ENCODE results near the gene TRIM4.
"Not testable (repeated sequence)": the region's sequence is repeated elsewhere in the genome, so short reads cannot be mapped to it uniquely, and the experiment has no call there.

TRIM4 gene

DNA sequence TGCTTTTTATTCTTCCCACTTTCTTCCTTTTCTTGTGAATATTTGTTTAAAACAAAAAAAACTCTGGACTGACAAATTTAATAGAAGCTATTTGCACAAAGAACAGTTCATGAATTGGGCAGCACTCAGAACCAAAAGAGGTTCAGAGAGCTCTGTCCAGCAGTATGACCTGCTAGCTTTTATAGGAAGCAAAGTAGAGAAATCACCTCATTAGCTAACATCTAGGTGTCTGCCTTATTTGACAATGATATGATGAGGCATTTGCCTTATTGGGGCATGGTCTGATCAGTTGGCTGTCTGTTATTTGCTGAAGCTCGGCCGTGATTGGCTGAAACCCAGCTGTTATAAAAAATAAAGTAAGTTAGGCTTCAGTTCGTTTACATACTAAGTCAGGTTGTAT is 819 bp upstream of the TRIM4 start:
- peak; percentile 6 for DNase-seq

DNA sequence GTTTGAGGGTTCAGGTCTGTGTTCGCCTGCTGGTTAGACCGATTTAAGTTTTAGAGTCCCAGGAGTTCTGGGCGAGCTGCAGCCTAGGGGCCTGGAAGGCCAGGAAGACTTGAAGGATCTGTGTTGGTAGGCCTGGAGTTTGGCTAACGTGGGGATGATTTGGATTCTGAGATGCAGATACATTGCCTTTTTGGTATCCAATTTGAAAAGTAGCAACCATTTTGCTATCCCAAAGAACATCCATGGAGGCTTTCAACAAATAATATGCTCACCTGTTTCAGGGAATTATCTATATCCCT is 433 bp upstream of the TRIM4 start:
- DNase-seq = no peak

DNA sequence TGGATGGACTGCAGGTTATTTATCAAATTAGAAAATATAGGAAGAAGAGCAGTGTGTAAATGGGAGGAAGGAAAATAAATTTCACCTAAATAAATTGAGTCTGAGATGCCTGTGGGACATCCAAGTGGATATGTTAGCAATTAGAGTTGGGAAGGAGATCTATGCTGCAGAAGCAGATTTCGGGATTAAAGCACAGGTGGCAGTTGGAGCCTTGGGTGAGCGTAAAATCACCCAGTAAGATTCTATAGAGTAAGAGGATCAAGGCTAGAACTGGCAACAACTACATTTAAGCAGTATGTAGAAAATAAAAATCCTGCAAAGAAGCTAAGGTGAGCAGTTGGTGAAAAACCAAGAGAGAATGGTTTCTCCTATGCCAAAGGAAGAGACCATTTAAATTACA is 8.4 kb downstream of the TRIM4 start:
- no peak for DNase-seq

DNA sequence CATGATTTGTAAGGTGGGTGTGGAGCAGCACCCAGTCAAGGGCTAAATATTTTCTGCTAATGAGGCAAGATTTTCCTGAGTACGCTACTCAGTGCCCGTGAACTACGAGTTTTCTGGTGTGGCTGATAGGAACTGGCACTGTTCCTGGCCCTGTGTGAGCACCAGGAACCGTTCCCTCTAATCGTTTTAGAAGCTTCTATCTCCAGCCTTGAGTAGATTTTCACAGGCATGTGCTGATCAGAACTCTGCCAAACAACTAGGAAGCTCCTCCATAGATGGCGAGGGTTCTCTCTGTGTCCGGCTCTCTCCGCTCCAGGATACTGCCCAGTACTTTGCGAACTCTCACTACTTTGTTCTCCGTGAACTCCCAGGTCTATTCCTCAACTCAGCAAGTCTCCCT is 17.7 kb downstream of the TRIM4 start:
- DNase-seq = no peak

DNA sequence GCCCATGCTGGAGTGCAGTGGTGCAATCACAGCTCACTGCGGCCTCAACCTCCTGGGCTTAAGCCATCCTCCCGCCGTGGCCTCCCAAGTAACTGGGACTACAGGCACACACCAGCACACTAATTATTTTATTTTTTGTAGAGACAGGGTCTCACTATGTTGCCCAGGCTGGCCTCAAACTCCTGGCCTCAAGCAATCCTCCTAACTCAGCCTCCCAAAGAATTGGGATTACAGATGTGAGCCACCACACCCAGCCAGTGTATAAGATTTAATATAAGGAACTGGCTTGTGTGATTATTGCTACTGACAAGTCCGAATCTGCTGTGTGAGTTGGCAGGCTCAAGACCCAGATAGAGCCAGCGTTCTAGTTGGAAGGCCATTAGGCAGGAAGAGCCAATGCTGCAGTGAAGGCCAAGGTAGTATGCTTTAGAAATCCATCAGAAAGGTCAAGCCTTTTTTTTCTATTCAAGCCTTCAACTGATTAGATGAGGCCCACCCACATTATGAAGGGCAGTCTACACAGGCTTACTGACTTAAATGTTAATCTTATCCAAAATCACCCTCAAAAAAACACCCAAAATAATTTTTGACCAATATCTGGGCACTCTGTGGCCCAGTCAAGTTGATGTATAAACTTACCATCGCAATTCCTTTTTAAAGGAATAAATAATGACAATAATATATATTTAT is 19.4 kb downstream of the TRIM4 start:
- DNase-seq = no peak

DNA sequence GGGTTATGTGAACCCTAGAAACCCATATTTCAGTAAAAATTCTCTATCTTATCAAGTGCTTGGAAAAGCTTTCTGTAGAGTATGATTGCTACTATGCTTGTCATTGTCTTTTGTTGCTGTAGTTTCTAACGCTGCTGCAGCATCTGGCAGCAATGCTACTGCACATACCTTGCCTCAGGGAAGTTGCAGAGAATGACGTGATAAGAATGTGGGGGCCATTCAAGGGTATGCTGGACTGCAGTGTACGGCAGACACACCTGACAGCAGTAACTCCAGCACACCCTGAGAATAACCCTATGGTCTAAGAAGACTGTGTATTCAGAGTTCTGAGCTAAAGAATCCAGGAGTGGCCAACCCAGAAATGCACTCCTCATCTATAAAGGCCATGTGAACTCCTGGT is 20.5 kb downstream of the TRIM4 start:
- no peak for DNase-seq

DNA sequence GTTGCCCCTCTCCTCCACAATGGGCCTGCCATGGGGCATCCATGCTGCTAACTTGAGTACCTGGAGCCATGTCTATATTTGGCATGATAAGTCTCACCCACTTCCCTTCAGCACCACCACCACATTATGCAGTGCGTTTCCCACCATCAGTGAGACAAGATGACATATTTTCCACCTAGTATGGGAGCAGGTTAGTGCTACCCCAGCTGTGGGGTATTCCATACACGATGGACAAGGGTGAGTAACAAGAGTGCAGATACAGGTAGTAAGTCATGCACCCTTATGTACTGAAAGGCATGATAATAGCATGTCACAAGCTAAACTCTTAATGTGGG is 21.3 kb downstream of the TRIM4 start:
- DNase-seq = no peak

DNA sequence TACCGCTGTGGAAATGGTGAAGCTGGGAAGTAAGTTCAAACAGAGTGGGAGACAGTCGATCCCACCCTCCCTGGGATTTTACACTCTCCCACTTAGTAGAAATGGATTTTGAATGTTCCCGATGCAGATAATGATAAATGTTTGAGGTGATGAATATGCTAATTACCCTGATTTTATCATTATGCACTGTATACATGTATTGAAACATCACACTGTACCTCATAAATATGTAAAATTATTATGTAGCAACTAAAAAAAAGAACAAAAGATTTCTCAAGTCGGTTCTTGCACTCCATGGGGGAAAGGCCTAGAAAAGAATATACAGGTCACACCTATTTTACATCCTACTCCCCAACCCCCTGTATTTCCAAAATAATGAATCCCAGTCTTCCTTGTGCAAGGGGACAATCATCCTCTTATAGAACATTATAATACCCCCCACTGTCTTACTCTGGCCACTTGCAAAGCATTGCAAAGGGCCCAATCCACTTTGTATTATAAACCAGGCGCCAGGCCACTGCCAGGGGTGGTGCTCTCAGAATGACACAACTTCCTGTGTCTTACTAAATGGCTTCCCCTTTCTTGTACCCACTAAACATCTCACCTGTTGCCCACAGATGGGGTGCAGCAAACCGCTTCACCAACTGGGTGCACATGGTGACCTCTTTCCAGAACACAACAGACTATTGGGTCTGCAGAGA is 21.9 kb downstream of the TRIM4 start:
- DNase-seq = no peak

DNA sequence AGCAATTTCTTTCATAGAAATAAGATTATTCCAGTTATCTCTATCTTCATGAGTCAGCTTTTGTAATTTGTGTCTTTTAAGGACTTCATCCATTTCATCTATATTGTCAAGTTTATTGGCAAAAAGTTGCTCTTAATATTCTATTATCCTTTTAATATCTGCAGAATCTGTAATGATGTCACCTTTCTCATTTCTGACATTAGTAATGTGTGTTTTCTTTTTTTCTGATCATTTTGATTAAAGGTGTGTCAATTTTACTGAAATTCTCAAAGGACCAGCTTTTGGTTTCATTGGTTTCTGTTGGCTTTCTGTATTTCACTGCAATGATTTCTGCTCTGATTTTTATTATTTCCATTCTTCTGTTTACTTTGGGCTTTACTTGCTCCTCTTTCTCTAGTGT is 24.6 kb downstream of the TRIM4 start:
- DNase-seq = no peak

DNA sequence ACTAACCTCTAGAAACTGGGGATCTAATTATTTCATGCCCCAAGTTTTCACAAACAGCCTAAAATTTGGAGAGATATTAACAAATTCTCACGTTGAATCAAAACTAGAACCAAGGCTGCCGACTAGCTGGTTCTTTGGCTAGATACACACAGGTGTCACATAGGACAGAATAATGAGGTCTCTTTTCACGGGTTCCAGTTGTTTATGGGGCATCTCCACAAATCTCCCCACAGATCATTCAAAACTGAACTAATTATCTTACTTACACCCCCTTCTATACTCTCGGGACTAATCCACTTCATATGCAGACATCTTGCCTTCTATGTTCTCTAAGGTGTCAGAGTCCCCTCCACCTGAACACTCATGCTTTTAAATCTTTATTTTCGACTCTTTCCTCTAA is 26.1 kb downstream of the TRIM4 start:
- DNase-seq = no peak

DNA sequence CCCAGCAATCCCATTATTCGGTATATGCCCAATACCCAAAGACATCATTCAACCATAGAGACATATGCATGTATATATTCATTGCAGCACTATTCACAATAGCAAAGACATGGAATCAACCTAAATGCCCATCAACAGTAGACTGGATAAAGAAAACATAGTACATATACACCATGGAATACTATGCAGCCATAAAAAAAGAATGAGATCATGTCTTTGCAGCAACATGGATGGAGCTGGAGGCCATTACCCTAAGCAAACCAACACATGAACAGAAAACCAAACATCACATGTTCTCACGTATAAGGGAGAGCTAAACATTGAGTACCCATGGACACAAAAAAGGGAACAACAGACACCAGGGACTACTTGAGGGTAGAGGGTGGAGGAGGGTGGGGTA is 29.0 kb downstream of the TRIM4 start:
- DNase-seq = not testable (repeated sequence)

DNA sequence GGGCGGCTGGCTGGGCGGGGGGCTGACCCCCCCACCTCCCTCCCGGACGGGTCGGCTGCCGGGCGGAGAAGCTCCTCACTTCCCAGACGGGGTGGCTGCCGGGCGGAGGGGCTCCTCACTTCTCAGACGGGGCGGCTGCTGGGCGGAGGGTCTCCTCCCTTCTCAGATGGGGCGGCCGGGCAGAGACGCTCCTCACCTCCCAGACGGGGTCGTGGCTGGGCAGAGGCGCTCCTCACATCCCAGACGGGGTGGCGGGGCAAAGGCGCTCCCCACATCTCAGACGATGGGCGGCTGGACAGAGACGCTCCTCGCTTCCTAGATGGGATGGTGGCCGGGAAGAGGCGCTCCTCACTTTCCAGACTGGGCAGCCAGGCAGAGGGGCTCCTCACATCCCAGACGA is 31.0 kb downstream of the TRIM4 start:
- not testable (repeated sequence) for DNase-seq

DNA sequence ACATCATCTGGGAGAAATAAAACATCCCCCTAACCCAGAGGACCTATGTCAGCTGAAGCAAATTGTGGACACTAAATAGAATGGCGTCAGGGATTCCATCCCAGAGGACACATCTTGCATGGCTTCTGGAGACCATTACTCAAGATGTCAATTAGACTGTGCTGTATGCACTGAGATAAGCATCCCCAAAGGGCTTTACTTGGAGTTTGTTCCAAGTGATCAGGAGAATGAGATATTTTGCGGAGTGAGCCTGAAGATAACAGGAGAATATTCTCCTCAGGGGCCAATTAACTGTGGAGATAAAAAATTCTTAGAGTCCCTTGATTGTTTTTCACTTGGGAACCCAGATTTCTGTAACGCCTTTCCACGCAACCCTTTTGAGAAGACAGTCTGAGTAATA is 38.0 kb downstream of the TRIM4 start:
- no peak for DNase-seq

DNA sequence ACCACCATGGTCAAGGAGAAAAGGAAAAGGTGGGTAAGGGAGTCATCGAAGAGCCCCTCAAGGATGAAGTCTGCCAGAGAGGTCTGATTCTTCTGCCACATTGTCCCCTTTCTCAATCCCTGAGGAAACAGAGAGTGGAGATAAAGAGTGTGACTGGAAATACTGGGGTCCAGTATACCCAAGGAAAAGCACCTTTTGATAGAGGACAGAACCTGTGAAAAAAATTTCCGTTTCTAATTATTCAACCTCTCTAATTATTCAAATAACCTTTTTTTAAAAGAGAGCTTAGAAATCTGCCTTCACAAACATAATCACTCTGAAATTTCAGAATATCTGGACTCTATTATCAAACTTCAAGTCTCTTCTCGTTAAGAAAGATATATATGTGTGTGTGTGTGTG is 42.4 kb downstream of the TRIM4 start, which contains the start of gene OR2AE1:
Gene OR2AE1, minus strand, starts transcription at position 101 of the 400 bp plus-strand sequence. Its CDS starts 0 bp downstream, at position 101.
- DNase-seq = no peak

DNA sequence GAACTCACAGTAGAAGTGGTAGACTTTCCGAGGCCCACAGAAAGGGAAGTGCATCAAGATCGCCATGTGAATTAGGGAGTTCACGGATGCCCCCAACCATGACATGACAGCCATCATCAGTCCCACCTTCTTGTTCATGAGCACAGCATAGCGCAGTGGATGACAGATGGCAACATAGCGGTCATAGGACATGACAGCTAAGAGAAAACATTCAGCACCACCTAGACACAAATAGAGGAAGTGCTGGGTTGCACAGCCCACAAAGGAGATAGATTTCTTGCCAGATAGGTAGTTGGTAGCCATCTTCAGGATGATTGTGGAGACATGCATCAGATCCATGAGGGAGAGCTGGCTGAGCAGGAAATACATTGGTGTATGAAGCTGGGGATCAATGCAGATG is 42.8 kb downstream of the TRIM4 start:
- DNase-seq = no peak

DNA sequence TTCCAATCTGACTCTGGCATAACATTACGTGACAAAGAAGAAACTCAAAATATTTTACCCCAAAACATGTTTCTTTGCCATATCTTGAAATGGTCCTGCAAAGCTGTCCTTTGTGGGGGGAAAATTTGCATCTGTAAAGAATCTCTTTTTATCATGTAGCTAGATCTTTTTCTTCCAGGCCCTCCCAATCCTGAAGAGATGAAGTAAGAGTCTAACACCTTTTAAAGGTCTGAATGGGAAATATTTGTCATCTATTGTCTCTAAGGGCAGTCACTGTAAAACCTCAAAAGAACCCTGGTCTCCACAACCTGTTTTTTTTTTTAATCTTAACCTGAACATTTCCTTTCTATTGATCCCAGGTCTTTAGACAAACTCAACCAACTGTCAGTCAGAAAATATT is 51.1 kb downstream of the TRIM4 start:
- no peak for DNase-seq

DNA sequence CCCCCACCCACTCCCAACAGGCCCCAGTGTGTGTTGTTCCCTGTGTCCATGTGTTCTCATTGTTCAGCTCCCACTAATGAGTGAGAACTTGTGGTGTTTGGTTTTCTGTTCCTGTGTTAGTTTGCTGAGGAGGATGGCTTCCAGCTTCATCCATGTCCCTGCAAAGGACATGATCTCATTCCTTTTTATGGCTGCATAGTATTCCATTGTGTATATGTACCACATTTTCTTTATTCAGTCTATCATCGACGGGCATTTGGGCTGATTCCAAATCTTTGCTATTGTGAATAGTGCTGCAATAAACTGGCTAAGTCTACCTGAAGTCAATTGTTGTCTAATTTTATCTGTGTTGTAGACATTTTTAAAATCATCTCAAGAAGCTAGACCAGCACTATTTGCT is 51.9 kb downstream of the TRIM4 start:
- not testable (repeated sequence) for DNase-seq

DNA sequence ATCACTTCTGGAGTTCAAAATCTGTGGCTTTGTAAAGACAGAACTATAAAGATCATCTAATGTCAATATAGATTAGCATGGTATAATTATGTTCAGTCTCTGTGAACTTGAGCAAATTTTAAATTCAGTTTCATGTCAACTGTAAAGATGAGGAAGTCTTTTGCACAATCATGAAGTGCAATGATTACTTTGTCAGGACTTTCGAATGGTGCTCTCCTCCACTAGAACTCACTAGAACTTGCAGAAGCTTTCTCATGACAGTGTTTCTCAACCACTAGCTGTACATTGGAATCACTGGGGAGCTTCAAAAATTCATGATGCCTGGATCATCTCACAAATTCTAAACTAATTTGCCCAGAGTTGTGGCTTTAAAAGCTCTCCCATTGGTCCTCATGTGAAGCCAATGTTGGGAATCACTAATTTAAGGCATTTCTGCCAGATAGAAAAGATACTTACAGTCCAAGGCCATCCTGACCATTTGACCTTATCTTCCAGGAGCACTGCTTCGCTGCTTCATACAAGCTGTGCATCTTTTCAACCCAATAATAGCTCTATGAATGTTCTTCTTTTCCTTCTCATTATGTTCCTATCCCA is 55.4 kb downstream of the TRIM4 start:
- no peak for DNase-seq

DNA sequence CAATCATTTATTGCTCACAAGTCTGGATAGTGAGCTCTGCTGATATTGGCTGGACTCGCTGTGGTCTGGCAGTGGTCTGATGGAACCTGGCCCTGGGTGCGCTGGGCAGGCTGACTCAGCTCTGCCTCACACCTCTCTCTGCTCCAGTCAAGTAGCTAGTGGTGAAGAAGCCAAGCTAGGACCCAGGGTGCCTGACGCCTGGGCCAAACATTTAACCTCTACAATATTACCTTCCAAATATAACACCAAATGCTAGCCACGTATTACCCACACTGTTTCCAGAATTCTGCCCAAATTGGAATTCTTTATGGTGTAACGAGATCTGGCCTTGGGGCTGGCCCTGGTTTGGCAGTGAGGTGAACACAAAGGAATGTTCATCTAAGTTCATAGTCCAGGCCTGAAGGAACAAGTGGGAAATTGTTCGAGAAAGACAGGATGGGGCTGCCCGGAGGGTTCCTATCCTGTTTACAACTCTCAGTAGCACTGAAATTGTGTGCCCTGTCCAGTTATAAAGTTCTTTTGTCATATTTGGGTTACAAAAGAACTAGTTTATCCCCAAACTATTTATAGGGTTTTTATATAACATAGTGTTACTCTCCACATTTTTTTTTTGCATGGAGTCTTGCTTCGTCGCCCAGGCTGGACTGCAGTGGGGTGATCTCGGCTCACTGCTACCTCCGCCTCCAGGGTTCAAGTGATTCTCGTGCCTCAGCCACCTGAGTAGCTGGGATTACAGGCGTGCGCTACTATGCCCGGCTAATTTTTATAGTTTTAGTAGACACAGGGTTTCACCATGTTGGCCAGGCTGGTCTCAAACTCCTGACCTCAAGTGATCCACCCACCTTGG is 58.8 kb downstream of the TRIM4 start:
- DNase-seq = no peak

DNA sequence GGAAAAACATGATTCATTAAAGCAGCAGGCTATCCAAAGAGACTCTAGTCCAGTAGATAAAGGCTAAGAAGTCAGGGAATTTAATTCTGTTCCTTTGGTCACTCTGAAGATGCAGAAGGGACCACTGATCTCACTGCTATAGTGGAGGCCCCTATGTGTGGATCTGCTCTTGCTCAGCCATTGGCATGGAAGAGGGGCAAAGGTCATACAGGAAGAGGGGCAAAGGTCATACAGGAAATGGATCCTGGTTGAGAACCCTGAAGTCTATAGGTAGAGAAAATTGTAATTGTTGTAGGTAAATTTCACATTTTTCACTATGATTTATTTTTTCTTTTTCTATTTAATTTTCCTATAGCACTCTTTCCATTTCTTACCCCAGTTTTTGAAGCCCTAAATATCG is 64.1 kb downstream of the TRIM4 start:
- no peak for DNase-seq

DNA sequence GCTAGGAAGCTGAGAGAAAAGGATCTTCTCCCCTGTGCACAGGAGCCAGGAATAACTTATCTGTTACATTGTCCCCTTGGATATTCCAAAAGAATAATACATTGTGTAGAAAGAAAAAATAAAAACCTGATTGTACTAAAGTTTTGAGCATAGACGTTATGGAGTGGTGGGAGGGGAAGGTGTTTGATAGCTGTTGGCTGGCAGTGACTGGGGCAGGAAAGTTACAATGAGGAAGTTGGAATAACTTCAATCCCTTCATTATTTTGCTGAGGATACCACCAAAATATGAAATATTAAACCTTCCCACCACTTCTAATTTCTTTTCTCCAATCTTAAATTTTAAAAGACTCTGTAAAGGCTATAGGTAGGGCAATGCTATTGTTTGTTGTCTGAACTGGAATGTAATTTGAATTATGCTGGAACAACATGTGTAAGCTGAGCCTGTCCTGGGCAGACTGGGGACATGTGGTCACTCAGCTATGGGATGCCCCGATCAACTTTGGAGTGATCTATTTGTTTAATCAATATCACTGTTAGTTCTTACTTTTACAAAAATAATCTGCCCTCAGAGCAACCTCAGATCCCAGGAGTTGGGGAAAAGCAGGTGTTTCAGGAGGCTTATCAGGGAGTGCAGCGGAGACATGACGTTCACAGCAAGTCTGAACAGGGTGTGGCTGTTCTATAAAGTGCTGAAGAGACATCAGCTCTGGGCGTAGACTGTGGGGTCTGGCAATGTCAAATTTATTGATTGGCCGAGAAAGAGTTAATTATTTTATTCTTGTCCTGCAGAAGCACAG is 70.7 kb downstream of the TRIM4 start:
- no peak for DNase-seq

DNA sequence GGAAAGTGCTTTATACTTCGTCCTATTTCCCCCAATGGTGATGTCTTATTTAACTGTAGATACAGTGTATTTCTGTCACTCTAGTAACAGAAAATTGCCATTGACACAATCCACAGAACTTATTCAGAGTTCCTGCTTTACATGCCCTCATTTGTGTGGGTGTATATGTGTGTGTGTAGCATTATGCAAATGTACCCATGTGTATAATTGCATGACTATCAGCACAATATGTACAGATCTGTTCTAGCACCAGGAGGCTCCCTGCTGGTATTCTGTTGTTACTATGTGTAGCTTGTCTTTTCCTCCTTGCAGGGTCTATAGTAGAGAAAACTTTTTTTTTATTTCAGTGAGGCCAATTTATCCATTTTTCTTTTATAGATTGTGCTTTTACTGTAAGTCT is 75.0 kb downstream of the TRIM4 start:
- DNase-seq = no peak

DNA sequence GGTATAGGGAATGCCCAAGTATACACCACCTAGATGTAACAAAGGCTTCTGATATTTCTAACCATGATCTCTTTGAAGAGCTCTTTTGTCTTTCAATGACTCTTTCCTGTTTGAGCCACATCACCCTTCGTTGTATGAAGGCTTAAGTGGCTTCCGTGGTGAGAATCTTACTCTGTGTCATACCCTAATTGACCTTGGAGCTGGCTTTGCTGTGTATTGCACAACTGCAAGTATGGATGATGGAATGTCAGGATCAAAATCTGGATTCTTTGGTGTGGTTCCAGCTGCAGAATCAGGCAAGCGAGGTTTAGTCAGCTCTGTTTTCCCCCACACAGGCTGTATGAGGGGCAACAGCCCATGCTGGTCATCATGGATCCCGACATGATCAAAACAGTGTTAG is 75.5 kb downstream of the TRIM4 start:
- no peak for DNase-seq
